Suprapubic skin (tissue), 4 donors: ENCODE data around the gene ANAPC15. TPM values are rescaled to one million over a fixed set of nuclear protein-coding genes. Genes with fewer than 3 reads are reported as not detected.
A peak's percentile ranks its signal among the peaks of the same experiment; 100 is the strongest.

ENCODE experiments used
- DNase-seq, 2 donors: peaks; one replicate each; pipeline ENCODE4 v3.0.0-alpha.2; 2019; ENCODE audit warnings: low spot score in 2 of 2
- H3K27ac ChIP-seq: fragments of 200-600 bp; sonication (generic); one replicate; pipeline ENCODE4 v1.5.1; 2019
- H3K27me3 ChIP-seq: fragments of 200-600 bp; sonication (generic); one replicate; pipeline ENCODE4 v1.5.1; 2019
- H3K36me3 ChIP-seq: fragments of 200-600 bp; sonication (generic); one replicate; pipeline ENCODE4 v1.5.1; 2019
- H3K4me1 ChIP-seq: fragments of 200-600 bp; sonication (generic); one replicate; pipeline ENCODE4 v1.5.1; 2019
- H3K4me3 ChIP-seq: fragments of 200-600 bp; sonication (generic); one replicate; pipeline ENCODE4 v1.5.1; 2019; ENCODE audit warnings: mild to moderate bottlenecking
- H3K9me3 ChIP-seq: fragments of 200-600 bp; sonication (generic); one replicate; pipeline ENCODE4 v1.5.1; 2019
- EP300 ChIP-seq: sonication (generic); formaldehyde crosslinking; IDR thresholded peaks from one replicate; pipeline ENCODE4 v1.6.1; 2017; ENCODE audit warnings: antibody characterized with exemption
- POLR2A ChIP-seq, 2 donors: fragments of 450-650 bp; IDR thresholded peaks; one replicate each; pipeline ENCODE4 v1.6.1; 2017; ENCODE audit warnings: antibody characterized with exemption in 2 of 2, mild to moderate bottlenecking in 2 of 2, moderate library complexity in 2 of 2
- POLR2AphosphoS5 ChIP-seq, 3 donors: sonication (generic); formaldehyde crosslinking; IDR thresholded peaks; one replicate each; pipeline ENCODE4 v1.6.1; 2017; ENCODE audit warnings: antibody characterized with exemption in 3 of 3
- WGBS: methylation state at CpG from one replicate; pipeline ENCODE4 v1.1.5; 2018; 5-methylcytosine and 5-hydroxymethylcytosine counted together
- total RNA-seq, 4 donors: library from RNA; depleted of rRNA; stranded (reverse); fragments of >200 nt; gene quantifications; one replicate each; pipeline ENCODE4 v1.1.0, GENCODE V29; 2016
- TF ChIP-seq, protein P1 (sequence below), 2 donors: fragments of 200-600 bp in 1 of 2; fragments of 450-650 bp in 1 of 2; sonication (generic) in 1 of 2; IDR thresholded peaks; one replicate each; pipeline ENCODE4 v1.5.1; 2016 to 2019; ENCODE audit warnings: antibody characterized with exemption in 2 of 2, mild to moderate bottlenecking in 1 of 2, moderate library complexity in 1 of 2

The ANAPC15 gene
- total RNA-seq, 4 donors from 2014 or later, result 20.6 to 32.1 (median 25.6) TPM

DNA sequence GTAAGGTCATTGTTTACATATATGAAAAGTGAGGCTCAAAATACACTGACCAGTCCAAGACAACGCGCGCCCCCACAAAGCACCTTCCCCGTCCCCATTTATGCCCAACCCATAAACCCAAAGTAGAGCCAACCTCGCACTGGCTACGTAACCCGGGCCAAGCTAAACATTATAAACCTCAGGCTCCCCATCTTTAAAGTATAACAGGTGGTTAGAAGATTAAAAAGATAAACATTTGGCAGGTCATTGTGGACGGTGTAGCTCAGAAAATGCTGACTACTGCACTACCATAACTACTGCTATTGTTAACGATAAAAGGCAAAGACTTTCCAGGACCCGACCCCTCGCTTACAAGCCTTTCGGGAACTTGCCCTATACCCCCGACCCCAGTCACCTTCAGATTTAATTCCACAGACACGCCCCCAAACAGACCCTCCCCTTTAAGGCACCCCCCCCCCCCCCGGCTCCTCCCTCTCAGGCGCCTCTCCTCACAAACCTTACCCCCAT is 32.6 kb downstream of the ANAPC15 start:
- no peaks in the 10 kb centered on the region for H3K9me3 ChIP-seq
- H3K4me1 ChIP-seq, result peaks cover 48% of the 10 kb centered on the region
- H3K27ac ChIP-seq, result peak overlapping the region; percentile 86
- H3K4me3 ChIP-seq, result peak overlapping the region; percentile 66
- H3K27me3 ChIP-seq, result no peaks in the 10 kb centered on the region
- H3K36me3 ChIP-seq, result no peaks in the 10 kb centered on the region
- TF ChIP-seq, protein P1, sequence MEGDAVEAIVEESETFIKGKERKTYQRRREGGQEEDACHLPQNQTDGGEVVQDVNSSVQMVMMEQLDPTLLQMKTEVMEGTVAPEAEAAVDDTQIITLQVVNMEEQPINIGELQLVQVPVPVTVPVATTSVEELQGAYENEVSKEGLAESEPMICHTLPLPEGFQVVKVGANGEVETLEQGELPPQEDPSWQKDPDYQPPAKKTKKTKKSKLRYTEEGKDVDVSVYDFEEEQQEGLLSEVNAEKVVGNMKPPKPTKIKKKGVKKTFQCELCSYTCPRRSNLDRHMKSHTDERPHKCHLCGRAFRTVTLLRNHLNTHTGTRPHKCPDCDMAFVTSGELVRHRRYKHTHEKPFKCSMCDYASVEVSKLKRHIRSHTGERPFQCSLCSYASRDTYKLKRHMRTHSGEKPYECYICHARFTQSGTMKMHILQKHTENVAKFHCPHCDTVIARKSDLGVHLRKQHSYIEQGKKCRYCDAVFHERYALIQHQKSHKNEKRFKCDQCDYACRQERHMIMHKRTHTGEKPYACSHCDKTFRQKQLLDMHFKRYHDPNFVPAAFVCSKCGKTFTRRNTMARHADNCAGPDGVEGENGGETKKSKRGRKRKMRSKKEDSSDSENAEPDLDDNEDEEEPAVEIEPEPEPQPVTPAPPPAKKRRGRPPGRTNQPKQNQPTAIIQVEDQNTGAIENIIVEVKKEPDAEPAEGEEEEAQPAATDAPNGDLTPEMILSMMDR (IDR thresholded peaks at IDR 0.05), result no peak
- TF ChIP-seq POLR2A (IDR thresholded peaks at IDR 0.05), result no peak
- no peak for TF ChIP-seq POLR2AphosphoS5 (IDR thresholded peaks at IDR 0.05)
- no peak for TF ChIP-seq EP300
- 3% methylated on average over 16 of the region's 16 CpGs for WGBS
- DNase-seq, result no peak

DNA sequence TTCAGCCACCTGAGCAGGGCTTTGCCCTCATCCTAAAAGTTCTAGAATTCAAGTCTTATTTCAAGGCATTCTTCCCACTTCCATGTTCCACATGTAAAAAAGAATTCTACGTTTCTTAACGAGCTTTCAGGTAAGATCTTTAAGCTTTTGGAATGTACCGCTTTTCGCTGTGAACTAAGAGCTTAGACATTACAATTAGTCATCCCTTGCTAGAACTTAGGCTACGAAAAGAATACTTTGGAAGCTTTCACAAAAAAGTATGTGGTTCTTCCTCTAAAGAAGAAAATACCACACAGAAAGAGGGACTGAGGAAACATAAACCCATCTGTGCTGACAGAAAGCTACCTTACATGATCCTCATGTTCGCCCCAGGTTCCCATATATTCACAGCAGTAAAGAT is 34.0 kb downstream of the ANAPC15 start:
- 68% methylated on average over 6 of the region's 6 CpGs for WGBS

DNA sequence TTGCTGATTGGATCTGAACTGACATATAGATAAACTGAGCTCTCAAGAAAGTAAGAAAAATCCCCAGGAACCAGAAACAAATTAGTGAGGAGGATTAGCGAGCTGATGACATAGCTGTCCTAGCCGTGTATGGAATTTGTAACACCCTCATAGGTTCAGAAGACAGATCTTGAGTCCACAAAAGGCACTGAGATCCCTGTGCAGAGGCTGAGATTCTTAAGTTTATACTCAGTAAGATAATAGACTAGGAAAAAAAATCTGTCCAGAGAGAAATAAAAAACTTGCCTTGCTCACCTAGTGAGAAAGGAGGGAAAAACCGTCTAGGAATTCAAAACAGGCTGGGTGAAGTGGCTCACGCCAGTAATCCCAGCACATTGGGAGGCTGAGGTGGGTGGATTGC is 36.7 kb downstream of the ANAPC15 start:
- Histone ChIP-seq H3K9me3 (no peaks in the 10 kb centered on the region), H3K27ac (no peak overlapping the region), H3K4me1 (peaks cover 37% of the 10 kb centered on the region), H3K36me3 (no peaks in the 10 kb centered on the region), H3K4me3 (no peak overlapping the region), H3K27me3 (no peaks in the 10 kb centered on the region)
- WGBS, result 95% methylated on average over 4 of the region's 4 CpGs
- no peak for DNase-seq
- TF ChIP-seq POLR2A (IDR thresholded peaks at IDR 0.05) (no peak), EP300 (no peak), POLR2AphosphoS5 (IDR thresholded peaks at IDR 0.05) (no peak)
- TF ChIP-seq, protein P1 (IDR thresholded peaks at IDR 0.05), result no peak

More for the DNA sequence above, 34.0 kb downstream of the ANAPC15 start:
- DNase-seq, result no peak
- TF ChIP-seq EP300, result no peak
- TF ChIP-seq, protein P1 (IDR thresholded peaks at IDR 0.05), result no peak
- TF ChIP-seq POLR2A (IDR thresholded peaks at IDR 0.05), result no peak
- no peak for TF ChIP-seq POLR2AphosphoS5 (IDR thresholded peaks at IDR 0.05)
- Histone ChIP-seq H3K36me3 (no peaks in the 10 kb centered on the region), H3K4me3 (peak overlapping the region; percentile 66), H3K9me3 (no peaks in the 10 kb centered on the region), H3K4me1 (peaks cover 46% of the 10 kb centered on the region), H3K27ac (peak overlapping the region; percentile 86), H3K27me3 (no peaks in the 10 kb centered on the region)

DNA sequence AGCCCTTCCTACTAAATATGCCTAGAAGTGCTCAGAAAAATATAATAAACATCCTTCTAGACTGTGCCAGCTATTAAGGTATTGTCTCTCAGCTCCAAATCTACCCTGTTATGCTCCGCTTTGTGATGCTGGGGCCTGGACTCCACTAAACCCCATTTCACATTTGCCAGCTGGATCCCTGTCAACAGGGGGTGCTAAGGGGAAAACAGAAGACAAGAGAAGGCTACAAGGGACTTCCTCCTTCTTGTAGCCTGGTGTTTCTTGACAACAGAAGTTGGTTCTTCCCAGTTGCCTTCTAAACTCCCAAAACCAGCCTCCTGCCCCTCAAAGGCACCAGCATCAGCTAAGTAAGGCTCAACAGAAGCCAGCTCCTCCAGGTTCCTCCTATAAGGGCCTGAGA is 37.4 kb downstream of the ANAPC15 start:
- no peaks in the 10 kb centered on the region for H3K36me3 ChIP-seq
- H3K27ac ChIP-seq, result no peak overlapping the region
- H3K9me3 ChIP-seq, result no peaks in the 10 kb centered on the region
- TF ChIP-seq POLR2AphosphoS5 (IDR thresholded peaks at IDR 0.05), result no peak
- no peak for TF ChIP-seq EP300
- no peak for TF ChIP-seq POLR2A (IDR thresholded peaks at IDR 0.05)
- TF ChIP-seq, protein P1 (IDR thresholded peaks at IDR 0.05), result no peak
- H3K4me3 ChIP-seq, result no peak overlapping the region
- WGBS, result 100% methylated on average over 1 of the region's 1 CpG
- no peak for DNase-seq
- peaks cover 43% of the 10 kb centered on the region for H3K4me1 ChIP-seq
- H3K27me3 ChIP-seq, result no peaks in the 10 kb centered on the region

DNA sequence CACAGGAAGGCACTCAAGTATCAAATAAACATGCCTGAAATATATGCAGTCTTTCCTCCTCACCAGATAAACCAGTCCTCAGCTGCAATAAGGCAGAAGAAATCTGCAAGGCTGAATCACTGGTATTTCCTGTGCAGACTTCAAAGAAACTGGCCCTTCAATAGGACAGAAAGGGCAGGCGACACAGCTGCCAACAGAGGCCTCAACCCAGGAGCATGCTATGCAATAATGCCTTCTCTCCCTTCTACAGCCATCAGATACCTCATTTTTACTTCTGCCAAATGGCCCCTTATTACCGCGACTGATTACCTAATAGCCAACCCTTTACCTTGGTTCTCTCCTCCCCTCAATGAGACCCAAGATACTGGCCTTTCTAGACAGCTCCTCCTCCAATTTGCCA is 40.1 kb downstream of the ANAPC15 start:
- TF ChIP-seq POLR2AphosphoS5 (IDR thresholded peaks at IDR 0.05), result no peak
- no peak for TF ChIP-seq EP300
- no peak for TF ChIP-seq POLR2A (IDR thresholded peaks at IDR 0.05)
- TF ChIP-seq, protein P1 (IDR thresholded peaks at IDR 0.05), result no peak
- DNase-seq, result no peak
- no peaks in the 10 kb centered on the region for H3K9me3 ChIP-seq
- 61% methylated on average over 3 of the region's 3 CpGs for WGBS
- H3K4me1 ChIP-seq, result peaks cover 49% of the 10 kb centered on the region
- H3K4me3 ChIP-seq, result no peak overlapping the region
- no peaks in the 10 kb centered on the region for H3K36me3 ChIP-seq
- H3K27ac ChIP-seq, result peak overlapping the region; percentile 12
- no peaks in the 10 kb centered on the region for H3K27me3 ChIP-seq
